HS-5 (cell line): ENCODE results near the gene PLAC1.

Source experiments
- DNase-seq: peaks from one replicate; pipeline ENCODE4 v3.0.0-alpha.2; 2012; ENCODE audit warnings: low read depth

The PLAC1 gene

GRCh38 chrX:134543288-134543687 lies 115.0 kb downstream of the PLAC1 start:
- no peak for DNase-seq

GRCh38 chrX:134542485-134542884 lies 115.8 kb downstream of the PLAC1 start:
- DNase-seq: no peak

- no peak for DNase-seq
Observed at GRCh38 chrX:134541906-134542305, 116.4 kb downstream of the PLAC1 start.

GRCh38 chrX:134538316-134538715 lies 120.0 kb downstream of the PLAC1 start:
- DNase-seq: no peak

GRCh38 chrX:134537179-134537955 lies 120.9 kb downstream of the PLAC1 start:
- DNase-seq: peak; percentile 56

- no peak for DNase-seq
Observed at GRCh38 chrX:134533952-134534351, 124.3 kb downstream of the PLAC1 start.

- DNase-seq: no peak
Observed at GRCh38 chrX:134533352-134533751, 124.9 kb downstream of the PLAC1 start.

- DNase-seq: no peak
Observed at GRCh38 chrX:134530845-134531244, 127.4 kb downstream of the PLAC1 start.

- no peak for DNase-seq
Observed at GRCh38 chrX:134529481-134529880, 128.8 kb downstream of the PLAC1 start.

GRCh38 chrX:134528960-134529359 lies 129.3 kb downstream of the PLAC1 start:
- DNase-seq: no peak

GRCh38 chrX:134526399-134526798 lies 131.9 kb downstream of the PLAC1 start:
- DNase-seq: no peak

- no peak for DNase-seq
Observed at GRCh38 chrX:134525086-134525792, 133.0 kb downstream of the PLAC1 start.

GRCh38 chrX:134524181-134524580 lies 134.1 kb downstream of the PLAC1 start:
- no peak for DNase-seq

GRCh38 chrX:134520860-134521390 lies 137.3 kb downstream of the PLAC1 start:
- no peak for DNase-seq
